H9 (cell line): ENCODE measurements around the gene SELENOI. TPM values are rescaled to one million over a fixed set of nuclear protein-coding genes. Genes with fewer than 3 reads are reported as not detected.

ENCODE experiments used
- DNase-seq: peaks from one replicate; pipeline ENCODE4 v3.0.0-alpha.2; 2017
- H2AFZ ChIP-seq: one replicate; pipeline ENCODE4 v1.6.1; 2013; ENCODE audit warnings: mild to moderate bottlenecking, low read length, control low read depth, moderate library complexity
- H2AK5ac ChIP-seq: 2 replicates; pipeline ENCODE4 v1.6.1; 2013; ENCODE audit warnings: low read length, control low read depth, mixed read lengths; ENCODE audit not compliant: insufficient read length
- H2BK120ac ChIP-seq: one replicate; pipeline ENCODE4 v1.6.1; 2013; ENCODE audit warnings: low read depth, mild to moderate bottlenecking, low read length, control low read depth, inconsistent platforms; ENCODE audit not compliant: poor library complexity, severe bottlenecking
- H2BK12ac ChIP-seq: 2 replicates; pipeline ENCODE4 v1.6.1; 2013; ENCODE audit warnings: low read length, control low read depth, mixed read lengths, low read depth; ENCODE audit not compliant: insufficient read length
- H2BK15ac ChIP-seq: 2 replicates; pipeline ENCODE4 v1.6.1; 2013; ENCODE audit warnings: low read depth, low read length, control low read depth
- H2BK20ac ChIP-seq: one replicate; pipeline ENCODE4 v1.6.1; 2013; ENCODE audit warnings: low read depth, mild to moderate bottlenecking, low read length, control low read depth, inconsistent platforms; ENCODE audit not compliant: poor library complexity, severe bottlenecking
- H2BK5ac ChIP-seq: 2 replicates; pipeline ENCODE4 v1.6.1; 2013; ENCODE audit warnings: low read length, control low read depth, mixed read lengths; ENCODE audit not compliant: insufficient read length
- H3K14ac ChIP-seq: 2 replicates; pipeline ENCODE4 v1.6.1; 2013; ENCODE audit warnings: low read length, control low read depth; ENCODE audit not compliant: insufficient read depth
- H3K18ac ChIP-seq: 2 replicates; pipeline ENCODE4 v1.6.1; 2013; ENCODE audit warnings: low read depth, mild to moderate bottlenecking, mixed read lengths, low read length, control low read depth; ENCODE audit not compliant: insufficient read length
- H3K23ac ChIP-seq: 2 replicates; pipeline ENCODE4 v1.6.1; 2013; ENCODE audit warnings: low read length, control low read depth, mixed read lengths, low read depth; ENCODE audit not compliant: insufficient read length
- H3K23me2 ChIP-seq: 2 replicates; pipeline ENCODE4 v1.6.1; 2013; ENCODE audit warnings: low read depth, mild to moderate bottlenecking, mixed read lengths, low read length, control low read depth; ENCODE audit not compliant: insufficient read length, poor library complexity, severe bottlenecking
- H3K27ac ChIP-seq: 2 replicates; pipeline ENCODE4 v1.5.1; 2013; ENCODE audit warnings: low read length, control low read depth, mixed read lengths, low read depth; ENCODE audit not compliant: insufficient read length
- H3K27me3 ChIP-seq: 2 replicates; pipeline ENCODE4 v1.6.1; 2013; ENCODE audit warnings: low read length, control low read depth, inconsistent platforms; ENCODE audit not compliant: insufficient read depth
- H3K4ac ChIP-seq: 2 replicates; pipeline ENCODE4 v1.6.1; 2013; ENCODE audit warnings: low read depth, mild to moderate bottlenecking, control low read depth, inconsistent platforms, low read length, moderate library complexity
- H3K4me1 ChIP-seq: 2 replicates; pipeline ENCODE4 v1.6.1; 2013; ENCODE audit warnings: low read length, control low read depth, inconsistent platforms; ENCODE audit not compliant: insufficient read depth
- H3K4me2 ChIP-seq: 2 replicates; pipeline ENCODE4 v1.6.1; 2013; ENCODE audit warnings: low read length, control low read depth, mixed read lengths; ENCODE audit not compliant: insufficient read length, insufficient read depth
- H3K56ac ChIP-seq: 2 replicates; pipeline ENCODE4 v1.6.1; 2013; ENCODE audit warnings: low read depth, mild to moderate bottlenecking, mixed read lengths, low read length, control low read depth; ENCODE audit not compliant: insufficient read length
- H3K79me1 ChIP-seq: 2 replicates; pipeline ENCODE4 v1.6.1; 2013; ENCODE audit warnings: low read depth, mild to moderate bottlenecking, moderate library complexity, low read length, control low read depth, inconsistent platforms; ENCODE audit not compliant: insufficient read depth, poor library complexity, severe bottlenecking
- H3K79me2 ChIP-seq: 2 replicates; pipeline ENCODE4 v1.6.1; 2013; ENCODE audit warnings: low read length, control low read depth, inconsistent platforms; ENCODE audit not compliant: insufficient read depth
- H3K9ac ChIP-seq: 2 replicates; pipeline ENCODE4 v1.6.1; 2013; ENCODE audit warnings: low read length, control low read depth, mixed read lengths; ENCODE audit not compliant: insufficient read length; ENCODE audit errors: extremely low read depth
- H3K9me3 ChIP-seq: one replicate; pipeline ENCODE4 v1.6.1; 2013; ENCODE audit warnings: low read depth, low read length, inconsistent platforms; ENCODE audit not compliant: control insufficient read depth
- H3T11ph ChIP-seq: one replicate; pipeline ENCODE4 v1.6.1; 2013; ENCODE audit warnings: mild to moderate bottlenecking, low read length, control low read depth, inconsistent platforms
- H4K20me1 ChIP-seq: one replicate; pipeline ENCODE4 v1.6.1; 2013; ENCODE audit not compliant: control insufficient read depth, insufficient read length, insufficient read depth
- H4K5ac ChIP-seq: 2 replicates; pipeline ENCODE4 v1.6.1; 2013; ENCODE audit warnings: low read depth, mild to moderate bottlenecking, mixed read lengths, low read length, control low read depth; ENCODE audit not compliant: insufficient read length
- H4K8ac ChIP-seq: replicated peaks from 2 replicates; pipeline ENCODE4 v1.6.1; 2013; ENCODE audit warnings: low read length, control low read depth, mixed read lengths, low read depth; ENCODE audit not compliant: insufficient read length
- H4K91ac ChIP-seq: 2 replicates; pipeline ENCODE4 v1.6.1; 2013; ENCODE audit warnings: low read depth, mild to moderate bottlenecking, moderate library complexity, mixed read lengths, low read length, control low read depth; ENCODE audit not compliant: insufficient read length
- H3K27ac Mint-ChIP-seq, 3 experiments: 2 replicates in 2 of 3; 3 replicates in 1 of 3; pipeline ENCODE4 v1.8.0; 2020 to 2021; ENCODE audit warnings: mixed read lengths in 3 of 3, mild to moderate bottlenecking in 1 of 3, moderate library complexity in 1 of 3
- H3K27me3 Mint-ChIP-seq: 2 replicates; pipeline ENCODE4 v1.8.0; 2021; ENCODE audit warnings: low read depth, mild to moderate bottlenecking, moderate library complexity, mixed read lengths
- H3K36me3 Mint-ChIP-seq, 3 experiments: 2 replicates in 2 of 3; 3 replicates in 1 of 3; pipeline ENCODE4 v1.8.0; 2020 to 2021; ENCODE audit warnings: low read depth in 3 of 3, mixed read lengths in 3 of 3; ENCODE audit not compliant: insufficient read depth in 1 of 3
- H3K4me1 Mint-ChIP-seq, 2 experiments: 2 replicates each; pipeline ENCODE4 v1.8.0; 2020; ENCODE audit warnings: mixed read lengths in 2 of 2
- H3K4me3 Mint-ChIP-seq, 2 experiments: 2 replicates in 1 of 2; 3 replicates in 1 of 2; pipeline ENCODE4 v1.8.0; 2020 to 2021; ENCODE audit warnings: mild to moderate bottlenecking in 2 of 2, mixed read lengths in 2 of 2, moderate library complexity in 1 of 2
- H3K9me3 Mint-ChIP-seq, 2 experiments: 2 replicates in 1 of 2; 3 replicates in 1 of 2; pipeline ENCODE4 v1.8.0; 2020; ENCODE audit warnings: mild to moderate bottlenecking in 2 of 2, mixed read lengths in 2 of 2, moderate library complexity in 1 of 2
- CTCF ChIP-seq: fragments of 200-600 bp; sonication (generic); conservative IDR thresholded peaks from 3 replicates; pipeline ENCODE4 v1.8.0; 2021; ENCODE audit warnings: antibody characterized with exemption, mild to moderate bottlenecking
- total RNA-seq: library from RNA; stranded (reverse); gene quantifications from 2 replicates; pipeline ENCODE4 v1.2.1, GENCODE V29; 2021

SELENOI gene
- total RNA-seq, 1 experiment from 2014 or later = 41.9 TPM

- H2BK120ac ChIP-seq = no peak overlapping the region
- H3K4me1 ChIP-seq = no peaks in the 10 kb centered on the region
- H3K27ac Mint-ChIP-seq = no peak overlapping the region
- H4K91ac ChIP-seq = no peak overlapping the region
- no peak overlapping the region for H3K14ac ChIP-seq
- H3K4me3 Mint-ChIP-seq = no peak overlapping the region
- no peak overlapping the region for H2BK15ac ChIP-seq
- no peak overlapping the region for H3K27ac ChIP-seq
- H2AFZ ChIP-seq = no peak overlapping the region
- H2BK20ac ChIP-seq = no peak overlapping the region
- H3K4me2 ChIP-seq = no peak overlapping the region
- no peak overlapping the region for H3T11ph ChIP-seq
- H4K5ac ChIP-seq = no peak overlapping the region
- H2BK5ac ChIP-seq = no peak overlapping the region
- no peaks in the 10 kb centered on the region for H3K27me3 ChIP-seq
- H3K23me2 ChIP-seq = no peaks in the 10 kb centered on the region
- TF ChIP-seq CTCF = no peak
- no peak overlapping the region for H4K8ac ChIP-seq
- H3K9me3 Mint-ChIP-seq = no peaks in the 10 kb centered on the region
- peaks cover 0 to 32% (median 21%) of the 10 kb centered on the region in 3 experiments; a peak in 6 of 7 replicates for H3K36me3 Mint-ChIP-seq
- no peak overlapping the region for H3K56ac ChIP-seq
- no peaks in the 10 kb centered on the region for H3K4me1 Mint-ChIP-seq
- no peak for DNase-seq
- no peak overlapping the region for H3K4ac ChIP-seq
- no peak overlapping the region for H3K9ac ChIP-seq
- no peaks in the 10 kb centered on the region for H3K79me1 ChIP-seq
- no peak overlapping the region for H2AK5ac ChIP-seq
- H2BK12ac ChIP-seq = no peak overlapping the region
- H4K20me1 ChIP-seq = no peaks in the 10 kb centered on the region
- H3K27me3 Mint-ChIP-seq = no peaks in the 10 kb centered on the region
- H3K18ac ChIP-seq = no peak overlapping the region
- no peaks in the 10 kb centered on the region for H3K79me2 ChIP-seq
- no peaks in the 10 kb centered on the region for H3K9me3 ChIP-seq
- H3K23ac ChIP-seq = no peak overlapping the region
Measured at GRCh38 chr2:26384597-26384996, 38.7 kb downstream of the SELENOI start.
